OCI-LY1 (cell line): ENCODE measurements around the gene BPHL.

ENCODE experiments used
- H2AFZ ChIP-seq: fragments of 200-600 bp; sonication (generic), shearing (Covaris generic); 2 replicates; pipeline ENCODE4 v1.6.0; 2014; ENCODE audit warnings: antibody characterized with exemption, mild to moderate bottlenecking, low read length
- H3F3A ChIP-seq: fragments of 200-600 bp; sonication (generic), shearing (Covaris generic); 2 replicates; pipeline ENCODE4 v1.6.0; 2014; ENCODE audit warnings: mild to moderate bottlenecking, antibody characterized with exemption, low read length, moderate library complexity; ENCODE audit not compliant: insufficient read depth
- H3K27ac ChIP-seq: fragments of 200-600 bp; sonication (generic); 2 replicates; pipeline ENCODE4 v1.5.1; 2014; ENCODE audit warnings: low read length, mixed run types, mild to moderate bottlenecking, low read depth; ENCODE audit not compliant: poor library complexity, severe bottlenecking
- H3K27me3 ChIP-seq: fragments of 200-600 bp; sonication (generic); 2 replicates; pipeline ENCODE4 v1.6.0; 2014; ENCODE audit warnings: antibody characterized with exemption, mild to moderate bottlenecking, low read length, moderate library complexity; ENCODE audit not compliant: insufficient read depth
- H3K36me3 ChIP-seq: fragments of 200-600 bp; sonication (generic); 2 replicates; pipeline ENCODE4 v1.6.1; 2014; ENCODE audit warnings: mild to moderate bottlenecking, antibody characterized with exemption, low read length, moderate library complexity, mixed read lengths; ENCODE audit not compliant: insufficient read depth
- H3K4me1 ChIP-seq: fragments of 200-600 bp; sonication (generic); 2 replicates; pipeline ENCODE4 v1.5.1; 2014; ENCODE audit warnings: mild to moderate bottlenecking, low read length, moderate library complexity; ENCODE audit not compliant: insufficient read depth, severe bottlenecking
- H3K4me2 ChIP-seq: fragments of 200-600 bp; sonication (generic), shearing (Covaris generic); 2 replicates; pipeline ENCODE4 v1.6.1; 2014; ENCODE audit warnings: low read length
- H3K4me3 ChIP-seq: fragments of 200-600 bp; sonication (generic); 2 replicates; pipeline ENCODE4 v1.5.1; 2014; ENCODE audit warnings: low read length, low read depth, mild to moderate bottlenecking, mixed read lengths; ENCODE audit not compliant: poor library complexity, severe bottlenecking
- H3K79me2 ChIP-seq: fragments of 200-600 bp; shearing (Covaris generic); 2 replicates; pipeline ENCODE4 v1.6.1; 2016; ENCODE audit warnings: mixed run types, low read length, mixed read lengths; ENCODE audit not compliant: insufficient read depth
- H3K9ac ChIP-seq: fragments of 200-600 bp; sonication (generic), shearing (Covaris generic); 2 replicates; pipeline ENCODE4 v1.6.1; 2014; ENCODE audit warnings: mild to moderate bottlenecking, low read length, mixed read lengths
- H3K9me2 ChIP-seq: fragments of 200-600 bp; sonication (generic), shearing (Covaris generic); 2 replicates; pipeline ENCODE4 v1.6.1; 2014; ENCODE audit warnings: low read depth, mild to moderate bottlenecking, low read length, mixed read lengths
- H3K9me3 ChIP-seq: fragments of 200-600 bp; shearing (Covaris generic); 2 replicates; pipeline ENCODE4 v1.6.1; 2014; ENCODE audit warnings: low read length, mixed read lengths
- H4K20me1 ChIP-seq: fragments of 200-600 bp; sonication (generic), shearing (Covaris generic); 2 replicates; pipeline ENCODE4 v1.6.0; 2016; ENCODE audit warnings: mild to moderate bottlenecking, low read length; ENCODE audit not compliant: insufficient read depth
- EZH2 ChIP-seq: fragments of 200-600 bp; sonication (generic), shearing (Covaris generic); IDR thresholded peaks from 2 replicates; pipeline ENCODE4 v1.8.0; 2017; ENCODE audit warnings: borderline replicate concordance, mixed run types, mild to moderate bottlenecking, antibody characterized with exemption, low read length, moderate library complexity, mixed read lengths
- TF ChIP-seq, protein P1 (sequence below): fragments of 200-600 bp; sonication (generic), shearing (Covaris generic); IDR thresholded peaks from 2 replicates; pipeline ENCODE4 v1.5.1; 2017; ENCODE audit warnings: mild to moderate bottlenecking, antibody characterized with exemption, low read length, moderate library complexity, mixed read lengths

The BPHL gene

GRCh38 chr6:3102875-3103274, 15.6 kb upstream of the BPHL start:
- no peaks in the 10 kb centered on the region for H3K79me2 ChIP-seq
- no peak overlapping the region for H3K4me2 ChIP-seq
- no peak for TF ChIP-seq EZH2
- TF ChIP-seq, protein P1, sequence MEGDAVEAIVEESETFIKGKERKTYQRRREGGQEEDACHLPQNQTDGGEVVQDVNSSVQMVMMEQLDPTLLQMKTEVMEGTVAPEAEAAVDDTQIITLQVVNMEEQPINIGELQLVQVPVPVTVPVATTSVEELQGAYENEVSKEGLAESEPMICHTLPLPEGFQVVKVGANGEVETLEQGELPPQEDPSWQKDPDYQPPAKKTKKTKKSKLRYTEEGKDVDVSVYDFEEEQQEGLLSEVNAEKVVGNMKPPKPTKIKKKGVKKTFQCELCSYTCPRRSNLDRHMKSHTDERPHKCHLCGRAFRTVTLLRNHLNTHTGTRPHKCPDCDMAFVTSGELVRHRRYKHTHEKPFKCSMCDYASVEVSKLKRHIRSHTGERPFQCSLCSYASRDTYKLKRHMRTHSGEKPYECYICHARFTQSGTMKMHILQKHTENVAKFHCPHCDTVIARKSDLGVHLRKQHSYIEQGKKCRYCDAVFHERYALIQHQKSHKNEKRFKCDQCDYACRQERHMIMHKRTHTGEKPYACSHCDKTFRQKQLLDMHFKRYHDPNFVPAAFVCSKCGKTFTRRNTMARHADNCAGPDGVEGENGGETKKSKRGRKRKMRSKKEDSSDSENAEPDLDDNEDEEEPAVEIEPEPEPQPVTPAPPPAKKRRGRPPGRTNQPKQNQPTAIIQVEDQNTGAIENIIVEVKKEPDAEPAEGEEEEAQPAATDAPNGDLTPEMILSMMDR, result no peak
- H2AFZ ChIP-seq, result no peak overlapping the region
- no peak overlapping the region for H3K4me3 ChIP-seq
- no peaks in the 10 kb centered on the region for H4K20me1 ChIP-seq
- H3K27ac ChIP-seq, result no peak overlapping the region
- H3K9ac ChIP-seq, result no peak overlapping the region
- no peaks in the 10 kb centered on the region for H3K27me3 ChIP-seq
- no peaks in the 10 kb centered on the region for H3K9me3 ChIP-seq
- H3K9me2 ChIP-seq, result no peaks in the 10 kb centered on the region
- no peaks in the 10 kb centered on the region for H3K4me1 ChIP-seq
- H3K36me3 ChIP-seq, result peaks cover 69% of the 10 kb centered on the region
- H3F3A ChIP-seq, result no peaks in the 10 kb centered on the region; the same call in 1 of the 2 replicates

DNA sequence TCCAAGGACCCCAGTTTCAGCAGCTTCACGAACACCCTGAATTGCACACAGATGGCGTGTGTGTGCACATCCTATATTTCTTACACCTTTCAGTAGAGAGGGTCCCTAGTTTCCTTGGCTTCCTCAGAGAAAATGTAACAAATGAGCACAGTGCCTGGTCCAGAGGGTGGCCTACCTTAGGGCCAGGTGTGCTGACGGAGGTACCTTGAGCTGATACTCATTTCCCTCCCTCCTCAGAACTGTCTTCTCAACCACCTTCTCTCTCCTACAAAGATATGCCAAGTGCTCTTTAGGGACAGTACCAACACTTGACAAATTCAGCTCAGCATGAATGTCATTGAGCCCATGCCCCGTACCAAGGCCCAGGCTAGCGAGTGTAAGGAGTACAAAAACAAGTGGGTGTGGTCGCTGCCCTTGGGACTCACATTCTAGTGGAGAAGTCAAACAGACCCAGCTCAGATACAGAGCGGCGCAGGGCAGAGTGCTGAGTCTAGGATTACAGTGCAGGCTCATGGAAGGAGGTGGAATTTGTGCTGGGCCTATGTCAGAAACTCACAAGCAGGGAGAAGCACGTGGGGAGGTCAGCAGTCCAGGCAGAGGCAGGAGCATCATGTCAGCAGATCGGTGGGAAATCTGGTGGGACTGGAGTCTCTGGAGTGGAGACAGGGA, 9.6 kb upstream of the BPHL start:
- Histone ChIP-seq H2AFZ (no peak overlapping the region), H3K36me3 (peaks cover 88% of the 10 kb centered on the region), H3K27me3 (no peaks in the 10 kb centered on the region), H3K9ac (no peak overlapping the region), H3K79me2 (no peaks in the 10 kb centered on the region), H3K27ac (no peak overlapping the region), H3K4me1 (no peaks in the 10 kb centered on the region), H3K9me3 (no peaks in the 10 kb centered on the region), H3F3A (no peaks in the 10 kb centered on the region), H4K20me1 (no peaks in the 10 kb centered on the region), H3K4me3 (no peak overlapping the region), H3K4me2 (no peak overlapping the region), H3K9me2 (no peaks in the 10 kb centered on the region)
- TF ChIP-seq, protein P1, result no peak
- TF ChIP-seq EZH2, result no peak

GRCh38 chr6:3109761-3110160, 8.8 kb upstream of the BPHL start:
- no peaks in the 10 kb centered on the region for H3K9me3 ChIP-seq
- H3K4me2 ChIP-seq, result no peak overlapping the region
- peaks cover 85% of the 10 kb centered on the region for H3K36me3 ChIP-seq
- TF ChIP-seq EZH2, result no peak
- TF ChIP-seq, protein P1, result no peak
- H3K9me2 ChIP-seq, result no peaks in the 10 kb centered on the region
- no peaks in the 10 kb centered on the region for H4K20me1 ChIP-seq
- no peaks in the 10 kb centered on the region for H3K27me3 ChIP-seq
- H3K4me1 ChIP-seq, result no peaks in the 10 kb centered on the region
- no peak overlapping the region for H3K9ac ChIP-seq
- H3K79me2 ChIP-seq, result no peaks in the 10 kb centered on the region
- H3K4me3 ChIP-seq, result no peak overlapping the region
- no peak overlapping the region for H2AFZ ChIP-seq
- no peaks in the 10 kb centered on the region for H3F3A ChIP-seq
- H3K27ac ChIP-seq, result no peak overlapping the region
